H1 (cell line): ENCODE results near the gene CLRN1. TPM values are rescaled to one million over a fixed set of nuclear protein-coding genes. Genes with fewer than 3 reads are reported as not detected.

Experiments
- ASH2L ChIP-seq: fragments of 200-600, 300-600 bp; sonication (generic); IDR thresholded peaks from one replicate; pipeline ENCODE4 v1.7.1; 2017; ENCODE audit warnings: low read length
- GABPA ChIP-seq: IDR thresholded peaks from 2 replicates; pipeline ENCODE4 v1.6.1; 2011; ENCODE audit warnings: mild to moderate bottlenecking, low read length, moderate library complexity, borderline replicate concordance; ENCODE audit not compliant: insufficient read depth
- NRF1 ChIP-seq: IDR thresholded peaks from 2 replicates; pipeline ENCODE4 v1.6.1; 2011; ENCODE audit warnings: mild to moderate bottlenecking, low read depth, low read length, improper control_type of control experiment
- RAD21 ChIP-seq, 2 experiments: IDR thresholded peaks in 1 of 2; conservative IDR thresholded peaks in 1 of 2; 2 replicates each; pipeline ENCODE4 v1.6.1; 2011; ENCODE audit warnings: low read depth in 2 of 2, low read length in 2 of 2, improper control_type of control experiment in 1 of 2, inconsistent platforms in 1 of 2, mild to moderate bottlenecking in 1 of 2, moderate library complexity in 1 of 2
- RNF2 ChIP-seq: fragments of 200-900, 300-1000 bp; sonication (generic); IDR thresholded peaks from 2 replicates; pipeline ENCODE4 v1.7.1; 2016; ENCODE audit warnings: borderline replicate concordance, low read depth, mild to moderate bottlenecking, antibody characterized with exemption, low read length; ENCODE audit not compliant: poor library complexity, severe bottlenecking; ENCODE audit errors: missing control alignments
- SP2 ChIP-seq: IDR thresholded peaks from 2 replicates; pipeline ENCODE4 v1.6.1; 2012; ENCODE audit warnings: mild to moderate bottlenecking, low read length, inconsistent platforms
- polyA plus RNA-seq, 7 experiments: library from polyadenylated mRNA; depleted of rRNA in 3 of 7; stranded (reverse) in 5 of 7; unstranded in 2 of 7; fragments of >200 nt in 5 of 7; fragments of 200-250 nt in 2 of 7; gene quantifications; 1 replicate in 5 of 7; 2 replicates in 1 of 7; 4 replicates in 1 of 7; pipeline versions ENCODE4 v1.2.1 to v1.2.3, GENCODE V29; 2011 to 2013; ENCODE audit warnings: missing spikeins in 2 of 7, mixed read lengths in 2 of 7
- total RNA-seq: library from RNA; stranded (reverse); fragmentation: NEBNext Ultra II Directional; extraction: Animal tissue kit (Norgen Biotek cat#: 25700); gene quantifications from 2 replicates; pipeline ENCODE4 v1.2.1, GENCODE V29; 2021

CLRN1 gene
- total and polyA plus RNA-seq, 2 of the 8 experiments (the other 6 are each of a cell fraction or from before 2014, with no cell fraction given): 0.20 to 0.35 TPM

GRCh38 chr3:150975992-150976368, 3.5 kb upstream of the CLRN1 start (continued):
- TF ChIP-seq ASH2L (no peak), SP2 (no peak), NRF1 (no peak), GABPA (no peak), RNF2 (no peak), RAD21 (IDR thresholded peaks at IDR 0.05 in 1 of 2, conservative IDR thresholded peaks at IDR 0.05 in 1 of 2; ENCODE audit: low read depth in 2 of 2, low read length in 2 of 2) (no peak)
